Amygdala (tissue), 56 donors: Measurements from ENCODE around the gene AKT3.
"Not testable (repeated sequence)": the region's sequence is repeated elsewhere in the genome, so short reads cannot be mapped to it uniquely, and the experiment has no call there.

Experiments
- DNase-seq, 56 donors: peaks; one replicate each; lab custom pipeline; 2025; lab: John Stamatoyannopoulos, UW

The AKT3 gene

GRCh38 chr1:243842978-243843511 lies 7.0 kb downstream of the AKT3 start:
- no peak for DNase-seq

- no peak for DNase-seq
Measured at GRCh38 chr1:243842161-243842560, 7.9 kb downstream of the AKT3 start.

GRCh38 chr1:243841507-243841906 lies 8.5 kb downstream of the AKT3 start:
- DNase-seq = no peak

- DNase-seq = no peak
Measured at GRCh38 chr1:243837907-243838535, 12.0 kb downstream of the AKT3 start.

- no peak for DNase-seq
Measured at GRCh38 chr1:243834130-243834529, 15.9 kb downstream of the AKT3 start.

- no peak for DNase-seq
Measured at GRCh38 chr1:243831463-243831862, 18.6 kb downstream of the AKT3 start.

- DNase-seq = no peak
Measured at GRCh38 chr1:243827206-243827605, 22.8 kb downstream of the AKT3 start.

GRCh38 chr1:243824907-243825306 lies 25.1 kb downstream of the AKT3 start:
- DNase-seq = not testable (repeated sequence)

GRCh38 chr1:243821177-243821680 lies 28.8 kb downstream of the AKT3 start:
- no peak for DNase-seq

- DNase-seq = no peak
Measured at GRCh38 chr1:243819438-243819839, 30.6 kb downstream of the AKT3 start.

- no peak for DNase-seq
Measured at GRCh38 chr1:243818978-243819377, 31.1 kb downstream of the AKT3 start.

GRCh38 chr1:243814718-243815117 lies 35.3 kb downstream of the AKT3 start:
- DNase-seq = no peak

- DNase-seq = not testable (repeated sequence)
Measured at GRCh38 chr1:243807346-243807745, 42.7 kb downstream of the AKT3 start.

- DNase-seq = no peak
Measured at GRCh38 chr1:243806310-243806709, 43.7 kb downstream of the AKT3 start.

GRCh38 chr1:243802736-243803135 lies 47.3 kb downstream of the AKT3 start:
- no peak for DNase-seq

GRCh38 chr1:243801378-243801777 lies 48.7 kb downstream of the AKT3 start:
- no peak for DNase-seq

GRCh38 chr1:243799908-243800307 lies 50.1 kb downstream of the AKT3 start:
- no peak for DNase-seq

- DNase-seq = no peak
Measured at GRCh38 chr1:243798726-243799125, 51.3 kb downstream of the AKT3 start.

- DNase-seq = no peak
Measured at GRCh38 chr1:243796016-243796415, 54.0 kb downstream of the AKT3 start.

GRCh38 chr1:243793298-243793697 lies 56.7 kb downstream of the AKT3 start:
- DNase-seq = no peak

GRCh38 chr1:243792891-243793290 lies 57.2 kb downstream of the AKT3 start:
- DNase-seq = no peak

GRCh38 chr1:243792401-243792800 lies 57.6 kb downstream of the AKT3 start:
- no peak for DNase-seq
